ENCODE results near the gene RRP8. TPM values are rescaled to one million over a fixed set of nuclear protein-coding genes. Genes with fewer than 3 reads are reported as not detected.

The RRP8 gene
- total and polyA plus RNA-seq, 9 of the 15 experiments (the other 6 are each of a cell fraction or from before 2014, with no cell fraction given): 5.7 to 47.3 (median 32.6) TPM

DNA sequence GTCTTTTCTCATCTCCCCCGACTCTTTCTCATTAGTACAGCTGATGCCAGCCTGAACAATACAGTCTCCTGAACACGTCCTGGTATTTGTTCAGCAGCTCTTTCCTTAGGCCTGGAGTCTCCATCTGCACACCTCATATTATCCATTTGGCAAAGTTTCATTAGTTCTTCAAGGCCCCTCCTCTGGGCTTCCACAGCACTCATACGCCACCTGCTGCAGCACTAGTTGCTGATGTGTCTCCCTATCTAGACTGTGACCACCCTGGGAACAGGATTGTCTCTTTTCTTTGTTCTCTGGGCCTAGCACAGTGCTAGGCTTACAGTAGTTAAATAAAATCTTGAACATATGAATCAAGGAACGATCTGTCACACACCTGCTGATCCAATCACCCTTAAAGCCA, 35.0 kb upstream of the RRP8 start (continued):
- TF ChIP-seq, protein P1, sequence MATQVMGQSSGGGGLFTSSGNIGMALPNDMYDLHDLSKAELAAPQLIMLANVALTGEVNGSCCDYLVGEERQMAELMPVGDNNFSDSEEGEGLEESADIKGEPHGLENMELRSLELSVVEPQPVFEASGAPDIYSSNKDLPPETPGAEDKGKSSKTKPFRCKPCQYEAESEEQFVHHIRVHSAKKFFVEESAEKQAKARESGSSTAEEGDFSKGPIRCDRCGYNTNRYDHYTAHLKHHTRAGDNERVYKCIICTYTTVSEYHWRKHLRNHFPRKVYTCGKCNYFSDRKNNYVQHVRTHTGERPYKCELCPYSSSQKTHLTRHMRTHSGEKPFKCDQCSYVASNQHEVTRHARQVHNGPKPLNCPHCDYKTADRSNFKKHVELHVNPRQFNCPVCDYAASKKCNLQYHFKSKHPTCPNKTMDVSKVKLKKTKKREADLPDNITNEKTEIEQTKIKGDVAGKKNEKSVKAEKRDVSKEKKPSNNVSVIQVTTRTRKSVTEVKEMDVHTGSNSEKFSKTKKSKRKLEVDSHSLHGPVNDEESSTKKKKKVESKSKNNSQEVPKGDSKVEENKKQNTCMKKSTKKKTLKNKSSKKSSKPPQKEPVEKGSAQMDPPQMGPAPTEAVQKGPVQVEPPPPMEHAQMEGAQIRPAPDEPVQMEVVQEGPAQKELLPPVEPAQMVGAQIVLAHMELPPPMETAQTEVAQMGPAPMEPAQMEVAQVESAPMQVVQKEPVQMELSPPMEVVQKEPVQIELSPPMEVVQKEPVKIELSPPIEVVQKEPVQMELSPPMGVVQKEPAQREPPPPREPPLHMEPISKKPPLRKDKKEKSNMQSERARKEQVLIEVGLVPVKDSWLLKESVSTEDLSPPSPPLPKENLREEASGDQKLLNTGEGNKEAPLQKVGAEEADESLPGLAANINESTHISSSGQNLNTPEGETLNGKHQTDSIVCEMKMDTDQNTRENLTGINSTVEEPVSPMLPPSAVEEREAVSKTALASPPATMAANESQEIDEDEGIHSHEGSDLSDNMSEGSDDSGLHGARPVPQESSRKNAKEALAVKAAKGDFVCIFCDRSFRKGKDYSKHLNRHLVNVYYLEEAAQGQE (IDR thresholded peaks at IDR 0.05; ENCODE audit: borderline replicate concordance): peak; percentile 65
- TF ChIP-seq, protein P1 (CRISPR knock-in tag; IDR thresholded peaks at IDR 0.05; ENCODE audit: low read depth): no peak
- no peak for TF ChIP-seq ZFP1 (CRISPR knock-in tag; IDR thresholded peaks at IDR 0.05)
- peak; percentile 71; the same call in 1 of the 2 replicates for TF ChIP-seq ZNF134 (CRISPR knock-in tag; conservative IDR thresholded peaks at IDR 0.05)
- peak; percentile 87 for TF ChIP-seq ZNF24 (IDR thresholded peaks at IDR 0.05)
- peak; percentile 32 to 78; a peak in 3 of 4 replicates for TF ChIP-seq RAD21 (CRISPR knock-in tag; conservative IDR thresholded peaks at IDR 0.05 in 1 of 2, IDR thresholded peaks at IDR 0.05 in 1 of 2)
- peak; percentile 57 for TF ChIP-seq CTCFL (IDR thresholded peaks at IDR 0.05; ENCODE audit: borderline replicate concordance, insufficient read depth, low read depth, low read length, poor library complexity, severe bottlenecking)
- no peak for TF ChIP-seq ZMIZ1 (IDR thresholded peaks at IDR 0.05; ENCODE audit: low read depth in 2 of 2, low read length in 2 of 2)

Data from K562 (cell line).